GM12865 (cell line): ENCODE results near the gene PTPRN2.
"Not testable (repeated sequence)": the region's sequence is repeated elsewhere in the genome, so short reads cannot be mapped to it uniquely, and the experiment has no call there.

Source experiments
- DNase-seq: peaks from one replicate; pipeline ENCODE4 v3.0.0; 2010; ENCODE audit warnings: low read depth
- H3K4me3 ChIP-seq: 2 replicates; pipeline ENCODE4 v1.5.1; 2011; ENCODE audit warnings: mild to moderate bottlenecking, low read depth, low read length, control low read depth
- TF ChIP-seq, protein P1 (sequence below): IDR thresholded peaks from 2 replicates; pipeline ENCODE4 v1.5.1; 2011; ENCODE audit warnings: low read length, control low read depth, low read depth, inconsistent platforms; ENCODE audit not compliant: insufficient read depth; ENCODE audit errors: missing control alignments

The PTPRN2 gene

GRCh38 chr7:158428837-158429753, 158.5 kb downstream of the PTPRN2 start:
- H3K4me3 ChIP-seq, result no peak overlapping the region
- TF ChIP-seq, protein P1, sequence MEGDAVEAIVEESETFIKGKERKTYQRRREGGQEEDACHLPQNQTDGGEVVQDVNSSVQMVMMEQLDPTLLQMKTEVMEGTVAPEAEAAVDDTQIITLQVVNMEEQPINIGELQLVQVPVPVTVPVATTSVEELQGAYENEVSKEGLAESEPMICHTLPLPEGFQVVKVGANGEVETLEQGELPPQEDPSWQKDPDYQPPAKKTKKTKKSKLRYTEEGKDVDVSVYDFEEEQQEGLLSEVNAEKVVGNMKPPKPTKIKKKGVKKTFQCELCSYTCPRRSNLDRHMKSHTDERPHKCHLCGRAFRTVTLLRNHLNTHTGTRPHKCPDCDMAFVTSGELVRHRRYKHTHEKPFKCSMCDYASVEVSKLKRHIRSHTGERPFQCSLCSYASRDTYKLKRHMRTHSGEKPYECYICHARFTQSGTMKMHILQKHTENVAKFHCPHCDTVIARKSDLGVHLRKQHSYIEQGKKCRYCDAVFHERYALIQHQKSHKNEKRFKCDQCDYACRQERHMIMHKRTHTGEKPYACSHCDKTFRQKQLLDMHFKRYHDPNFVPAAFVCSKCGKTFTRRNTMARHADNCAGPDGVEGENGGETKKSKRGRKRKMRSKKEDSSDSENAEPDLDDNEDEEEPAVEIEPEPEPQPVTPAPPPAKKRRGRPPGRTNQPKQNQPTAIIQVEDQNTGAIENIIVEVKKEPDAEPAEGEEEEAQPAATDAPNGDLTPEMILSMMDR, result no peak
- no peak for DNase-seq

GRCh38 chr7:158428131-158428836, 159.3 kb downstream of the PTPRN2 start:
- TF ChIP-seq, protein P1, result no peak
- H3K4me3 ChIP-seq, result no peak overlapping the region
- DNase-seq, result no peak

GRCh38 chr7:158425676-158426075, 161.9 kb downstream of the PTPRN2 start:
- DNase-seq, H3K4me3 ChIP-seq: not testable (repeated sequence)

- H3K4me3 ChIP-seq, result no peak overlapping the region
- TF ChIP-seq, protein P1, result no peak
- no peak for DNase-seq
These were observed 163.1 kb downstream of the PTPRN2 start for GRCh38 chr7:158424531-158424930.

- TF ChIP-seq, protein P1, result no peak
- no peak overlapping the region for H3K4me3 ChIP-seq
- DNase-seq, result no peak
These were observed 163.6 kb downstream of the PTPRN2 start for GRCh38 chr7:158424011-158424410.

GRCh38 chr7:158422887-158423560, 164.6 kb downstream of the PTPRN2 start:
- H3K4me3 ChIP-seq, result no peak overlapping the region
- DNase-seq, result no peak
- TF ChIP-seq, protein P1, result no peak
